HEK293T (cell line): Measurements from ENCODE around the gene AADACL2.

Experiments
- CTCF ChIA-PET: fragments of 350-600 bp; formaldehyde crosslinking; extraction: SDS; loops from one replicate; lab custom pipeline; 2021; ENCODE audit warnings: antibody characterized with exemption, inconsistent platforms; lab: Yijun Ruan, JAX
- POLR2A ChIA-PET: fragments of 350-600 bp; formaldehyde crosslinking; extraction: SDS; loops from one replicate; lab custom pipeline; 2020; ENCODE audit warnings: antibody characterized with exemption, inconsistent platforms; lab: Yijun Ruan, JAX
- DNase-seq: peaks from one replicate; pipeline ENCODE4 v3.0.0; 2012; ENCODE audit warnings: mixed read lengths; ENCODE audit errors: extremely low spot score
- ARNT ChIP-seq: fragments of 450-650 bp; IDR thresholded peaks from 2 replicates; pipeline ENCODE4 v1.6.1; 2017; ENCODE audit warnings: mild to moderate bottlenecking
- BHLHE40 ChIP-seq: fragments of 450-650 bp; IDR thresholded peaks from 2 replicates; pipeline ENCODE4 v1.6.1; 2016; ENCODE audit warnings: mild to moderate bottlenecking, moderate library complexity, borderline replicate concordance
- CTBP1 ChIP-seq: fragments of 450-650 bp; IDR thresholded peaks from 2 replicates; pipeline ENCODE4 v1.6.1; 2016; ENCODE audit warnings: borderline replicate concordance
- ELF4 ChIP-seq: fragments of 450-650 bp; IDR thresholded peaks from 2 replicates; pipeline ENCODE4 v1.6.1; 2017; ENCODE audit warnings: antibody characterized with exemption
- FOXA1 ChIP-seq: fragments of 450-650 bp; IDR thresholded peaks from 2 replicates; pipeline ENCODE4 v1.6.1; 2016; ENCODE audit warnings: mild to moderate bottlenecking
- FOXK2 ChIP-seq: fragments of 450-650 bp; IDR thresholded peaks from 2 replicates; pipeline ENCODE4 v1.6.1; 2016; ENCODE audit warnings: mild to moderate bottlenecking
- FOXM1 ChIP-seq: fragments of 450-650 bp; IDR thresholded peaks from 2 replicates; pipeline ENCODE4 v1.6.1; 2017; ENCODE audit warnings: mild to moderate bottlenecking, borderline replicate concordance
- HDGF ChIP-seq: fragments of 450-650 bp; IDR thresholded peaks from 2 replicates; pipeline ENCODE4 v1.6.1; 2017; ENCODE audit warnings: antibody characterized with exemption, borderline replicate concordance
- L3MBTL2 ChIP-seq: fragments of 450-650 bp; conservative IDR thresholded peaks from 2 replicates; pipeline ENCODE4 v1.6.1; 2016; ENCODE audit warnings: mild to moderate bottlenecking
- LEF1 ChIP-seq: fragments of 450-650 bp; IDR thresholded peaks from 2 replicates; pipeline ENCODE4 v1.6.1; 2017; ENCODE audit warnings: mild to moderate bottlenecking, borderline replicate concordance
- NFRKB ChIP-seq: fragments of 450-650 bp; IDR thresholded peaks from 2 replicates; pipeline ENCODE4 v1.6.1; 2016; ENCODE audit warnings: mild to moderate bottlenecking, moderate library complexity
- PKNOX1 ChIP-seq: fragments of 450-650 bp; IDR thresholded peaks from 2 replicates; pipeline ENCODE4 v1.6.1; 2016
- SP1 ChIP-seq: fragments of 450-650 bp; IDR thresholded peaks from 2 replicates; pipeline ENCODE4 v1.6.1; 2017
- SUZ12 ChIP-seq: fragments of 450-650 bp; IDR thresholded peaks from 2 replicates; pipeline ENCODE4 v1.6.1; 2016; ENCODE audit warnings: mild to moderate bottlenecking
- TARDBP ChIP-seq: fragments of 450-650 bp; IDR thresholded peaks from 2 replicates; pipeline ENCODE4 v1.6.1; 2016
- ZNF384 ChIP-seq: fragments of 450-650 bp; IDR thresholded peaks from 2 replicates; pipeline ENCODE4 v1.6.1; 2016

AADACL2 gene

GRCh38 chr3:151733613-151734012 is at the start of gene AADACL2:
TSS of gene AADACL2 (plus strand) at chr3:151733927. CDS start at chr3:151734036, 109 bp downstream.
- CTCF ChIA-PET = no interaction called here
- TF ChIP-seq SP1 (no peak), LEF1 (no peak), NFRKB (no peak), FOXK2 (no peak), L3MBTL2 (no peak), PKNOX1 (no peak), BHLHE40 (no peak)
- no peak for DNase-seq
- POLR2A ChIA-PET = no interaction called here

- ChIA-PET POLR2A (no interaction called here), CTCF (interaction anchor here (0.7 kb wide), 1 partner anchor 139 kb away, joined by 3 read pairs; no protein-coding TSS in a partner anchor)
- TF ChIP-seq FOXM1 (no peak), NFRKB (no peak), CTBP1 (no peak), ELF4 (no peak), ARNT (no peak), FOXK2 (no peak), HDGF (no peak), BHLHE40 (no peak), TARDBP (no peak), SP1 (no peak), PKNOX1 (no peak), ZNF384 (no peak), L3MBTL2 (no peak), LEF1 (no peak), FOXA1 (no peak), SUZ12 (no peak)
- no peak for DNase-seq
Measured at GRCh38 chr3:151684094-151684493, 49.6 kb upstream of the AADACL2 start.

- POLR2A ChIA-PET = no interaction called here
- no peak for DNase-seq
- TF ChIP-seq FOXA1 = no peak
- no peak for TF ChIP-seq ZNF384
- no peak for TF ChIP-seq ARNT
- no peak for TF ChIP-seq SUZ12
- no peak for TF ChIP-seq FOXM1
- no peak for TF ChIP-seq TARDBP
- no peak for TF ChIP-seq ELF4
- no peak for TF ChIP-seq NFRKB
- TF ChIP-seq BHLHE40 = no peak
- no peak for TF ChIP-seq SP1
- CTCF ChIA-PET = no interaction called here
Measured at GRCh38 chr3:151686257-151686656, 47.5 kb upstream of the AADACL2 start.

GRCh38 chr3:151687076-151687475 is 46.7 kb upstream of the AADACL2 start:
- no peak for DNase-seq
- POLR2A ChIA-PET = no interaction called here
- no peak for TF ChIP-seq BHLHE40
- no peak for TF ChIP-seq NFRKB
- TF ChIP-seq HDGF = no peak
- TF ChIP-seq ZNF384 = no peak
- CTCF ChIA-PET = no interaction called here

- POLR2A ChIA-PET = no interaction called here
- no peak for TF ChIP-seq BHLHE40
- TF ChIP-seq L3MBTL2 = no peak
- TF ChIP-seq SUZ12 = no peak
- no peak for TF ChIP-seq FOXK2
- no peak for TF ChIP-seq NFRKB
- no peak for TF ChIP-seq ZNF384
- TF ChIP-seq FOXA1 = no peak
- no peak for TF ChIP-seq TARDBP
- no peak for TF ChIP-seq PKNOX1
- no peak for TF ChIP-seq CTBP1
- no peak for TF ChIP-seq HDGF
- no peak for TF ChIP-seq FOXM1
- TF ChIP-seq LEF1 = no peak
- no peak for TF ChIP-seq SP1
- TF ChIP-seq ARNT = no peak
- no peak for TF ChIP-seq ELF4
- DNase-seq = no peak
- CTCF ChIA-PET = no interaction called here
Measured at GRCh38 chr3:151688571-151688970, 45.2 kb upstream of the AADACL2 start.

GRCh38 chr3:151690645-151691044 is 43.1 kb upstream of the AADACL2 start:
- TF ChIP-seq ARNT (no peak), FOXK2 (no peak), FOXM1 (no peak), BHLHE40 (no peak), HDGF (no peak)
- no peak for DNase-seq
- ChIA-PET POLR2A (no interaction called here), CTCF (no interaction called here)

GRCh38 chr3:151697496-151697895 is 36.2 kb upstream of the AADACL2 start:
- POLR2A ChIA-PET = no interaction called here
- CTCF ChIA-PET = no interaction called here
- no peak for TF ChIP-seq FOXA1
- TF ChIP-seq FOXK2 = no peak
- no peak for TF ChIP-seq SUZ12
- no peak for TF ChIP-seq LEF1
- no peak for TF ChIP-seq BHLHE40
- TF ChIP-seq ARNT = no peak
- TF ChIP-seq CTBP1 = no peak
- TF ChIP-seq TARDBP = no peak
- TF ChIP-seq HDGF = no peak
- no peak for TF ChIP-seq NFRKB
- TF ChIP-seq FOXM1 = no peak
- TF ChIP-seq PKNOX1 = no peak
- no peak for TF ChIP-seq SP1
- no peak for TF ChIP-seq ELF4
- no peak for TF ChIP-seq L3MBTL2
- no peak for TF ChIP-seq ZNF384

More at GRCh38 chr3:151697496-151697895, 36.2 kb upstream of the AADACL2 start:
- no peak for DNase-seq
